ENCODE measurements around the gene MAP2K4.

MAP2K4 gene

DNA sequence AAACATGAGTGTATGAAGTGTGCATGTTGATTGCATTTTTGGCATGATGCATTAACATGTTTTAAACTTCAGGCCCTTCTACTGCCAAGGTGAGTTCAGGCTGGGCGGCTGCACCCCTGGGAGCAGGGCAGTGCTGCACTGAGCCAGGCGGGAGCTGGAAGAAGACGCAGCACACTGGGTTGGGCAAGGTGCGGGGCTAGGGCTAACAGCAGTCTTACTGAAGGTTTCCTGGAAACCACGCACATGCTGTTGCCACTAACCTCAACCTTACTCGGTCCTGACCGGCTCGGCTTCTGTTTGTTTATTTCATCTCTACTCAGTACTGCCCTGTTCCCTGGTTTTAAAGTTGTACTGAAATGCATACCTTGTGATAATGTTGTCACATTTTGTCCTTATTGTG, 61.0 kb downstream of the MAP2K4 start:
- no peak overlapping the region for H3K4me3 ChIP-seq (replicated peaks; ENCODE audit: low read depth, low read length)
- no peak for DNase-seq (ENCODE audit: low read depth)
- TF ChIP-seq, protein P1, sequence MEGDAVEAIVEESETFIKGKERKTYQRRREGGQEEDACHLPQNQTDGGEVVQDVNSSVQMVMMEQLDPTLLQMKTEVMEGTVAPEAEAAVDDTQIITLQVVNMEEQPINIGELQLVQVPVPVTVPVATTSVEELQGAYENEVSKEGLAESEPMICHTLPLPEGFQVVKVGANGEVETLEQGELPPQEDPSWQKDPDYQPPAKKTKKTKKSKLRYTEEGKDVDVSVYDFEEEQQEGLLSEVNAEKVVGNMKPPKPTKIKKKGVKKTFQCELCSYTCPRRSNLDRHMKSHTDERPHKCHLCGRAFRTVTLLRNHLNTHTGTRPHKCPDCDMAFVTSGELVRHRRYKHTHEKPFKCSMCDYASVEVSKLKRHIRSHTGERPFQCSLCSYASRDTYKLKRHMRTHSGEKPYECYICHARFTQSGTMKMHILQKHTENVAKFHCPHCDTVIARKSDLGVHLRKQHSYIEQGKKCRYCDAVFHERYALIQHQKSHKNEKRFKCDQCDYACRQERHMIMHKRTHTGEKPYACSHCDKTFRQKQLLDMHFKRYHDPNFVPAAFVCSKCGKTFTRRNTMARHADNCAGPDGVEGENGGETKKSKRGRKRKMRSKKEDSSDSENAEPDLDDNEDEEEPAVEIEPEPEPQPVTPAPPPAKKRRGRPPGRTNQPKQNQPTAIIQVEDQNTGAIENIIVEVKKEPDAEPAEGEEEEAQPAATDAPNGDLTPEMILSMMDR (IDR thresholded peaks at IDR 0.05; ENCODE audit: low read length, missing control alignments): no peak

- TF ChIP-seq, protein P1 (IDR thresholded peaks at IDR 0.05; ENCODE audit: low read length, missing control alignments): no peak
- DNase-seq (ENCODE audit: low read depth): no peak
- no peak overlapping the region for H3K4me3 ChIP-seq (replicated peaks; ENCODE audit: low read depth, low read length)
These were observed 64.6 kb downstream of the MAP2K4 start for GRCh38 chr17:12085076-12085949.

- no peak overlapping the region for H3K4me3 ChIP-seq (replicated peaks; ENCODE audit: low read depth, low read length)
- TF ChIP-seq, protein P1 (IDR thresholded peaks at IDR 0.05; ENCODE audit: low read length, missing control alignments): no peak
- DNase-seq (ENCODE audit: low read depth): no peak
These were observed 67.4 kb downstream of the MAP2K4 start for GRCh38 chr17:12088035-12088434.

DNA sequence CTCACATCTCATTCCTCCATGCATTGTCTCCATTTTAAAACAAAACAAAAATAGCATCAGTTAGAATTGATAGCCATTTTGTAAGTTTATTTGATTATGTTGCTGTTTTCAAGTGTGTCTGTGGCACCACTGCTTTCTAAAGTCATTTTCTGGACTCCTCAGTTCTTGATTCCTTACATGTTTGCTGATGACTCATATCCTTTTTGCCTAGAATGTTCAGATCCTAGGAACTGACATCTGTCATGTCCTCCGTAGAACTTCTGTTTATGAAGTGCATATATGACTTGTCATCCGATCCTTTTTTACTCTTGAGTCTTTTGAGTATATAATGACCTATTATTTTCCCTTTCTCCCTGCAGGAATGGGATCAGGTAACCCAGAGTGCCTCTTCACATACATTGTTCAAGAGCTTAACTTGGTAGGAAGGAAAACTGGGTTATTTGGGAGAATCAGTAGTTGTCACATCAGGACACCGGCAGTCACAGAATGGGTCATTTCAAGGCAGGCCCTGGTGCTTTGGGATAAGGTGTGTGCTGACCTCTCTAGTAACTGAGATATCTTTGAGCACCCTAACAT, 69.2 kb downstream of the MAP2K4 start:
- TF ChIP-seq, protein P1 (IDR thresholded peaks at IDR 0.05; ENCODE audit: low read length, missing control alignments): no peak
- peak; percentile 63 for DNase-seq (ENCODE audit: low read depth)
- no peak overlapping the region for H3K4me3 ChIP-seq (replicated peaks; ENCODE audit: low read depth, low read length)

DNA sequence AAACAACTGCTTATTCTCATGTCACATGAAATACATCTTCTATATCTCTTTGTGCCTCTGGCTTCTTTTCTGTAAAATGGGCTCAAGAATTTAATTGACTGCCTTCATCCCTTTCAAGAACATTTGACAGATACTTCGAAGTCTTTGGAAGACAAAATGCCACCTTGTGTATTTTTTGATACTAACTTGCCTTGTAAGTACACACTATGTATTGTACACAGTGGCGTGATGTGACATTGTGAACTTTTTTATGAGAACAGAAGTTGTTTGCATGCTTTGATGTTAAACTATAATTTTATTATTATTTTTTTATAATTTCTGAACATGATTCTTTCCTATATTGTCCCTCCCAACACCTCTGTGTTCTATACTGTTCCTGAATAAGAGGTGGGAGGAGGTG, 73.7 kb downstream of the MAP2K4 start:
- TF ChIP-seq, protein P1 (IDR thresholded peaks at IDR 0.05; ENCODE audit: low read length, missing control alignments): no peak
- no peak overlapping the region for H3K4me3 ChIP-seq (replicated peaks; ENCODE audit: low read depth, low read length)
- DNase-seq (ENCODE audit: low read depth): no peak

DNA sequence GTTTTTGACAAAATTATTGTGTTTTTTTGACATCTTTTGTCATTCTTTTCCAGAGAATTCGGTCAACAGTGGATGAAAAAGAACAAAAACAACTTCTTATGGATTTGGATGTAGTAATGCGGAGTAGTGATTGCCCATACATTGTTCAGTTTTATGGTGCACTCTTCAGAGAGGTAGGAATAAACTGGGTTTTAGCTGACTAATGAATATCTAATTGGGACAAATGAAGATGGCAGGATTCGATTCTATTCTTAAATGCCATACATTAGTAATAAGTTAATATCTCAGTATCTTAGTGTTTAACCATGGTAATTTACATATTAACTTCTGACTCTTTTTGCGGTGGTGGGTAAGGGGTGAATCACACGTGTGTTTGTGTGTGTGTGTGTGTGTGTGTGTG, 74.8 kb downstream of the MAP2K4 start:
- TF ChIP-seq, protein P1 (IDR thresholded peaks at IDR 0.05; ENCODE audit: low read length, missing control alignments): no peak
- DNase-seq (ENCODE audit: low read depth): no peak
- no peak overlapping the region for H3K4me3 ChIP-seq (replicated peaks; ENCODE audit: low read depth, low read length)

Data from fibroblast of pulmonary artery (primary cell).